ENCODE measurements around the gene EIF2AK3.

Gene EIF2AK3

DNA sequence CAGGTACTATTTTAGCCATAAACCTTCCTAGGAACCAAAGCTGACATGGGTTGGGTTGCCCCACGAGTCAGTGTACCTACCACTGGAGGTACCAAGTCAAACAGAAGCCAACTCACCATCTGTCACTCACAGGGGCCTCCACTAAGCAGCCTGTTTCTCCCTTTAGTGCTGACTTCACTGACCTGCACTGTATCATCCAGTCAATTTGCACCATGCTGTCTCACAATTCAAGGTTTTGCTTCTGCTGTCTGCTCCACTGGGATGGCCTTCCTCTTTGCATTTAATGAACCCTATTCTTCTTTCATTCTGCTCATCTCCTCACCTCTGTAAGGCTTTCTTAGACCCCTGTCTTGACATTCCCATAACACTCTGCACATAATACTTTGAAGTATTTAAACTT, 47.2 kb downstream of the EIF2AK3 start:
- Histone ChIP-seq H3K36me3 (ENCODE audit: control insufficient read depth in 2 of 2, insufficient read depth in 2 of 2, low read length in 2 of 2) (peaks cover 46 to 60% of the 10 kb centered on the region in 2 donors), H3K4me3 (ENCODE audit: low read length in 2 of 2) (no peak overlapping the region), H3K27me3 (ENCODE audit: control insufficient read depth in 2 of 2, insufficient read depth in 2 of 2, low read length in 2 of 2) (no peaks in the 10 kb centered on the region), H3K9me3 (ENCODE audit: control insufficient read depth in 2 of 2, low read length in 2 of 2) (no peaks in the 10 kb centered on the region), H3K4me1 (ENCODE audit: control insufficient read depth in 2 of 2, insufficient read depth in 2 of 2, low read length in 2 of 2) (no peaks in the 10 kb centered on the region), H3K27ac (ENCODE audit: low read depth in 2 of 2, low read length in 2 of 2) (no peak overlapping the region), H3K9ac (ENCODE audit: low read depth in 1 of 2, low read length in 2 of 2) (no peak overlapping the region)

DNA sequence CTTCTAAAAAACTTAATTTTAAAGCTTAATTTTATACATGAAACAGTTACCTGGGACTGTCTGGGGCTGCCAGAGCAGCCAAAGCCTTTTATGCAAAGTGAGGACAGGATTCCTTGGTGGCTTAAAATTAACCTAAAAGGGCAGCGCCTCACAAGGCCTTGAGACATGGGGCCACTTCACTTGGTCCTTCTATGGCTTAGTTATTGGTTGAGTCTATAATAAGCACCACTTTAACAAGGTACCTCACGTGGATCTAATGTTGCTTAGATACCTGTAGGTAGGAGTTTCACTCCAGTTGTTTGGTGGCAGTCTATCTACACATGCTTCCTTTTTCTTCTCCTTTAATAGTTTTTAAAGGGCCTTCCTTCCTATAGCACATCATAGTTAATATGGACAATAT, 51.6 kb downstream of the EIF2AK3 start:
- H3K4me3 ChIP-seq (ENCODE audit: low read length in 2 of 2): no peak overlapping the region
- H3K27ac ChIP-seq (ENCODE audit: low read depth in 2 of 2, low read length in 2 of 2): no peak overlapping the region
- H3K4me1 ChIP-seq (ENCODE audit: control insufficient read depth in 2 of 2, insufficient read depth in 2 of 2, low read length in 2 of 2): no peaks in the 10 kb centered on the region
- H3K27me3 ChIP-seq (ENCODE audit: control insufficient read depth in 2 of 2, insufficient read depth in 2 of 2, low read length in 2 of 2): no peaks in the 10 kb centered on the region
- H3K36me3 ChIP-seq (ENCODE audit: control insufficient read depth in 2 of 2, insufficient read depth in 2 of 2, low read length in 2 of 2): peaks cover 38 to 48% of the 10 kb centered on the region in 2 donors
- no peak overlapping the region for H3K9ac ChIP-seq (ENCODE audit: low read depth in 1 of 2, low read length in 2 of 2)
- H3K9me3 ChIP-seq (ENCODE audit: control insufficient read depth in 2 of 2, low read length in 2 of 2): no peaks in the 10 kb centered on the region

DNA sequence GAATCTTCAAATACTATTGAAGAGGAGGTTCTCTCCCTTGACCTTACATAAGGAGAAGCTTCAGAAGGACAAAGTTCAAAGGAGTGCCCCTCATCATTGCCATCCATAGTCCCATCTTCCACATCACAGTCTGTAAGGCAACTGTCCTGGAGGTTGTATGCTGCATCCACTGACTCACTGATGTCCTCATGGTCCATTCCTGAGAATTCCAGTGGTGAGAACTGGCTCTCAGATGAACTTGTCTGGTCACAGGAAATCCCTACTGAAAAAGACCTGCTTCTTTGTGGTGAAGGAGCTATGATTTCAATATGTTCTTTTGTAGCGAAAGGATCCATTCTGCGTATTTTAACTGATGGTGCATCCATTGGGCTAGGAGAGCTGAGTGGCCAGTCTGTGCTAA, 52.2 kb downstream of the EIF2AK3 start:
- Histone ChIP-seq H3K9me3 (ENCODE audit: control insufficient read depth in 2 of 2, low read length in 2 of 2) (no peaks in the 10 kb centered on the region), H3K36me3 (ENCODE audit: control insufficient read depth in 2 of 2, insufficient read depth in 2 of 2, low read length in 2 of 2) (peaks cover 41 to 51% of the 10 kb centered on the region in 2 donors)

DNA sequence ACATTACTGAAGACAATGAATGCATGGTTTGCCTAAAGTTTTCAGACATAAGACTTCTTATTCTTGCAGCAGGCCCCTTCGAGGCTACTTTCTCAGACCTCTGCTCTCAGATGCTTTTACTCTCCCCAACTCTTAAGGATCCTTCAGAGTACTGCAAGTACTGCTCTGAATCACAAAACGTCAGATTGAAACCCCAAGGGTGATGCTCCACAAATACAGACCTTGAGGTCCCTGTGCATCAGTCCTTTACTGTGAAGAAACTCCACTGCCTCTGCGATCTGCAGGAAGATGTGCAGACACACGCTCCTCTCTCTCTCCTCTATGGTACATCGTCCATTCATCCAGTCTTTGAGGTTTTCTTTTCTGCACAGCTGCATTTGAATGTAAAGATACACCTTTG, 52.8 kb downstream of the EIF2AK3 start:
- H3K9me3 ChIP-seq (ENCODE audit: control insufficient read depth in 2 of 2, low read length in 2 of 2): no peaks in the 10 kb centered on the region
- H3K4me3 ChIP-seq (ENCODE audit: low read length in 2 of 2): no peak overlapping the region
- no peaks in the 10 kb centered on the region for H3K4me1 ChIP-seq (ENCODE audit: control insufficient read depth in 2 of 2, insufficient read depth in 2 of 2, low read length in 2 of 2)
- H3K36me3 ChIP-seq (ENCODE audit: control insufficient read depth in 2 of 2, insufficient read depth in 2 of 2, low read length in 2 of 2): peaks cover 44 to 52% of the 10 kb centered on the region in 2 donors
- no peak overlapping the region for H3K9ac ChIP-seq (ENCODE audit: low read depth in 1 of 2, low read length in 2 of 2)
- no peaks in the 10 kb centered on the region for H3K27me3 ChIP-seq (ENCODE audit: control insufficient read depth in 2 of 2, insufficient read depth in 2 of 2, low read length in 2 of 2)
- no peak overlapping the region for H3K27ac ChIP-seq (ENCODE audit: low read depth in 2 of 2, low read length in 2 of 2)

More for the DNA sequence above, 52.2 kb downstream of the EIF2AK3 start:
- H3K4me1 ChIP-seq (ENCODE audit: control insufficient read depth in 2 of 2, insufficient read depth in 2 of 2, low read length in 2 of 2): no peaks in the 10 kb centered on the region
- no peak overlapping the region for H3K9ac ChIP-seq (ENCODE audit: low read depth in 1 of 2, low read length in 2 of 2)
- H3K27ac ChIP-seq (ENCODE audit: low read depth in 2 of 2, low read length in 2 of 2): no peak overlapping the region
- H3K4me3 ChIP-seq (ENCODE audit: low read length in 2 of 2): no peak overlapping the region
- no peaks in the 10 kb centered on the region for H3K27me3 ChIP-seq (ENCODE audit: control insufficient read depth in 2 of 2, insufficient read depth in 2 of 2, low read length in 2 of 2)

DNA sequence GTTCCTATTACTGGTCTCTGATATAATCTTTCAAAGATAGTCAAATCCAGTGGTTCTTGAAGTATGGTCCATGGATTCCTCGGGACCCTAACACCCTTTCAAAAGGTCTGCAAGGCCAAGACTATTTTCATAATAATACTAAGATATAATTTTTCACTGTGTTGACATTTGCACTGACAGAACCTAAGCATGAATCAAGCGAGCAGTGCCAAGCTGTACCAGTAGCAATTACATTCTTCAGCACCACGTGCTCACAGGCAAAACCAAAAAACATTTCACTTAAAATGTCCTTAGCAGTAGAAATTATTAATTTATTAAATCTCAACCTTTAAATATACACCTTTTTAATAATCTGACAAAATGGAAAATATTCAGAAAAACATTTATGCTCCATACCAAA, 59.1 kb downstream of the EIF2AK3 start:
- H3K36me3 ChIP-seq (ENCODE audit: control insufficient read depth in 2 of 2, insufficient read depth in 2 of 2, low read length in 2 of 2): peaks cover 13 to 29% of the 10 kb centered on the region in 2 donors
- no peak overlapping the region for H3K27ac ChIP-seq (ENCODE audit: low read depth in 2 of 2, low read length in 2 of 2)
- no peaks in the 10 kb centered on the region for H3K4me1 ChIP-seq (ENCODE audit: control insufficient read depth in 2 of 2, insufficient read depth in 2 of 2, low read length in 2 of 2)
- no peak overlapping the region for H3K4me3 ChIP-seq (ENCODE audit: low read length in 2 of 2)
- H3K27me3 ChIP-seq (ENCODE audit: control insufficient read depth in 2 of 2, insufficient read depth in 2 of 2, low read length in 2 of 2): no peaks in the 10 kb centered on the region
- H3K9me3 ChIP-seq (ENCODE audit: control insufficient read depth in 2 of 2, low read length in 2 of 2): no peaks in the 10 kb centered on the region
- no peak overlapping the region for H3K9ac ChIP-seq (ENCODE audit: low read depth in 1 of 2, low read length in 2 of 2)

DNA sequence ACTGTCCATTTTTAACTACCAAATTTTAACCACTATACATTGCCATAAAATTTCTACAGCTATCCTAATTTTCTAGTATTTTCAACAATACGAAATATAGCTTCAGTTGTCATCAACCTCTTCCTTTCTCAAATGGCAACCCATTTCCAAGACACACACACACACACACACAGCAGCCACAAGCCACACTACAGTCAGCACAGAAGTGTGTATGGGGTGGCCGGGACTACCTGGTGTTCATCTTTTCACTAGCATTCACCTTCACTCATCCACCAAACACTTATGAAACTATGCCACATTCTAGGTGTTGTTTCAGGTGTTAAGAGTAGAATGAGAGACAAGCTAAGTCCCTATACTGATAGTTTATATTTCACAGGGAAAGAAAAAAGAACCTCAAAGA, 62.9 kb downstream of the EIF2AK3 start:
- H3K9ac ChIP-seq (ENCODE audit: low read depth in 1 of 2, low read length in 2 of 2): no peak overlapping the region
- no peaks in the 10 kb centered on the region for H3K9me3 ChIP-seq (ENCODE audit: control insufficient read depth in 2 of 2, low read length in 2 of 2)
- H3K27me3 ChIP-seq (ENCODE audit: control insufficient read depth in 2 of 2, insufficient read depth in 2 of 2, low read length in 2 of 2): no peaks in the 10 kb centered on the region
- H3K4me3 ChIP-seq (ENCODE audit: low read length in 2 of 2): no peak overlapping the region
- H3K27ac ChIP-seq (ENCODE audit: low read depth in 2 of 2, low read length in 2 of 2): no peak overlapping the region
- H3K4me1 ChIP-seq (ENCODE audit: control insufficient read depth in 2 of 2, insufficient read depth in 2 of 2, low read length in 2 of 2): no peaks in the 10 kb centered on the region
- peaks cover 7 to 30% of the 10 kb centered on the region in 2 donors for H3K36me3 ChIP-seq (ENCODE audit: control insufficient read depth in 2 of 2, insufficient read depth in 2 of 2, low read length in 2 of 2)

DNA sequence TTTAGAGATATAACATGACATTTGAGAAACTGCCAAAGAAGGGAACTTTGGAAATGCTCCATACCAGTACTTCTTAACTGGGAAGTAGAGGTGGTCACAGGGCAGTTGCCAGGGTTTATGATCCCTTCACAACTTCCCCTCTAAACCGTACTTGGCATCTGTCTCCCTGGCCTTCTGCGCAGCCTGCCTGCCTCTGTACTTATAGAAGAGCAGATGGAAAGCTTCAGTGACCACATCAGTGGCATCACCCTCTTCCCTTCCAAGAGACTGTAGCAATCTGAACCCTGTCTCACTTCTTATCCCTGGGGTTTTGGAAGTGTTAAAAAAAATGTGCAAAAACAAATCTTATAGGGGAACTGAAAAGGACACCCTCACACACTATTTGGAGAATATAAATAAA, 64.1 kb downstream of the EIF2AK3 start:
- peaks cover 8 to 31% of the 10 kb centered on the region in 2 donors for H3K36me3 ChIP-seq (ENCODE audit: control insufficient read depth in 2 of 2, insufficient read depth in 2 of 2, low read length in 2 of 2)
- no peaks in the 10 kb centered on the region for H3K27me3 ChIP-seq (ENCODE audit: control insufficient read depth in 2 of 2, insufficient read depth in 2 of 2, low read length in 2 of 2)
- no peak overlapping the region for H3K4me3 ChIP-seq (ENCODE audit: low read length in 2 of 2)
- no peaks in the 10 kb centered on the region for H3K9me3 ChIP-seq (ENCODE audit: control insufficient read depth in 2 of 2, low read length in 2 of 2)
- H3K9ac ChIP-seq (ENCODE audit: low read depth in 1 of 2, low read length in 2 of 2): no peak overlapping the region
- no peak overlapping the region for H3K27ac ChIP-seq (ENCODE audit: low read depth in 2 of 2, low read length in 2 of 2)
- no peaks in the 10 kb centered on the region for H3K4me1 ChIP-seq (ENCODE audit: control insufficient read depth in 2 of 2, insufficient read depth in 2 of 2, low read length in 2 of 2)

DNA sequence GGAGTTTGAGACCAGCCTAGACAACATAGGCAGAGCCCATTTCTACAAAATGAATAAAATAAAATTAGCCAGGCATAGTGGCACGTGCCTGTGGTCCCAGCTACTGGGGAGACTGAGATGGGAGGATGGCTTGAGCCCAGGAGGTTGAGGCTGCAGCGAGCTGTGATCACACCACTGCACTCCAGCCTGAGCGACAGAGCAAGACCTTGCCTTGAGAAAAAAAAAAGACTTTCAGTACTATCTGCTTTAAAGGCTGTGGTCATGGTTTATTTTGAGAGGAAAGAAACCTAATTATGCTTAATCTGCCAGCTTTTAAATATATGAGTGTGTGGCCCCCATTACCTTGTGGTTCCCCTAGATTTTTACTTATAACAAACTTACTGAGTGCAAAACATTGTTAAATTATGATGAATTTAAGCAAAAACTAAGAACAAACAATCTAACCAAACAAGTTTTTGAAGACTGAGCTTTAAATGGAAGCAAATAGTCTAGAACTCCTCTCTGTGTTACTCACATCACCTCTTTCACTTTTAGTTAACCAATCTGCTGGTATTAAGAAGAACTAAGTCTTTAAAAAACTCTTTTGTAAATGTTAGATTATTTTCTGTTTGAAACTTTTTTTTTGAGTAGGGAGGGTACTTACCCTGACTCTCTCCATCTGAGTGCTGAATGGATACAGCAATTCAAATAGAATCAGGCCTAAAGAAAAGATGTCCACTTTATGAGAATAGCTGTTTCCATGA, 65.4 kb downstream of the EIF2AK3 start:
- Histone ChIP-seq H3K9ac (ENCODE audit: low read depth in 1 of 2, low read length in 2 of 2) (no peak overlapping the region), H3K4me1 (ENCODE audit: control insufficient read depth in 2 of 2, insufficient read depth in 2 of 2, low read length in 2 of 2) (no peaks in the 10 kb centered on the region), H3K27ac (ENCODE audit: low read depth in 2 of 2, low read length in 2 of 2) (no peak overlapping the region), H3K36me3 (ENCODE audit: control insufficient read depth in 2 of 2, insufficient read depth in 2 of 2, low read length in 2 of 2) (peaks cover 12 to 34% of the 10 kb centered on the region in 2 donors), H3K27me3 (ENCODE audit: control insufficient read depth in 2 of 2, insufficient read depth in 2 of 2, low read length in 2 of 2) (no peaks in the 10 kb centered on the region), H3K9me3 (ENCODE audit: control insufficient read depth in 2 of 2, low read length in 2 of 2) (no peaks in the 10 kb centered on the region), H3K4me3 (ENCODE audit: low read length in 2 of 2) (no peak overlapping the region)

DNA sequence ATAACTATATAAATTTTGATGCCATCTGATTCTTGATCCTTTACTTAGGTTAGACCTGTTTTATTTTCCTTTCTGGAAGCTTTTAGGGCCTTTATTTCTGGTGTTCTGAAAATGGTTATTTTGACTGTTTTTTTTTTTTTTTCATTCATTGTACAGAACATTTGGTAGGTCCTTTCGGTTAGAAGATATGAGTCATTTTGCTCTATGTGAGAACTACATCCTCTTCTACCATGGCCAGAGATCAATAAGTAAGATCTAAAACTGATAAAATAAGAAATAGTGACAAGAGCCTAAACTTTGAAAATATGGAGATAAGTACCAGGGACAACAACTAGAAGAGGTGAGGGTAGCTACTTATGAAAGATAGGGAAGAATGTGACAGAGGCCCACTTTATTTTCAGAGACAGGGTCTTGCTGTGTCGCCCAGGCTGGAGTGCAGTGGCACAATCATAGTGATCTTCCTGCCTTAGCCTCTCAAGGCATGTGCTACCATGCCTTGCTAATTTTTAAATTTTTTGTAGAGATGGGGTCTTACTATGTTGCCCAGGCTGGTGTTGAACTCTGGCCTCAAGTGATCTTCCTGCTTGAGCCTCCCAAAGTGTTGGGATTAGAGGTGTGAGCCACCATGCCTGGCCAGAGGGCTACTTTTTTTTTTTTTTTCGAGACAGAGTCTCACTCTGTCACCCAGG, 66.5 kb downstream of the EIF2AK3 start:
- Histone ChIP-seq H3K36me3 (ENCODE audit: control insufficient read depth in 2 of 2, insufficient read depth in 2 of 2, low read length in 2 of 2) (peaks cover 16 to 40% of the 10 kb centered on the region in 2 donors), H3K27ac (ENCODE audit: low read depth in 2 of 2, low read length in 2 of 2) (no peak overlapping the region), H3K9me3 (ENCODE audit: control insufficient read depth in 2 of 2, low read length in 2 of 2) (no peaks in the 10 kb centered on the region), H3K4me1 (ENCODE audit: control insufficient read depth in 2 of 2, insufficient read depth in 2 of 2, low read length in 2 of 2) (no peaks in the 10 kb centered on the region), H3K9ac (ENCODE audit: low read depth in 1 of 2, low read length in 2 of 2) (no peak overlapping the region), H3K27me3 (ENCODE audit: control insufficient read depth in 2 of 2, insufficient read depth in 2 of 2, low read length in 2 of 2) (no peaks in the 10 kb centered on the region), H3K4me3 (ENCODE audit: low read length in 2 of 2) (no peak overlapping the region)

DNA sequence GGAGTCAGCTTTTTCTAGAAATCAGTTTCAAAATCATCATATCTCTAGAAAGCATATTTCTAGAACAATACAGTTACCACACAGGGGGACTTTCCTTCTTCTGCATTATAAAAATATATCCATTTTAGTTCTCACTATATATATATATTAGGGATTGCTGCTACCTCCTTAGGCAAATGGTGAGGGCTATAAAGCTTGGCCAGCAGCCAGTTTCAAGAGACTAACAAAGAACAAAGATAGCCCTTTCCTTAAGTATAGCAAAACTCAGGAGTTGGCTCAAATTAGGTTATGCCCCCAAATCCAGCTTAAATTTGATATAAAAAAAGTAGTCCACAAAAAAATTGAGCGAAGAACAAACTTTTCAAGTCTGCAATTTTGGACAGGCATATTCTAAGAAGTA, 70.0 kb downstream of the EIF2AK3 start:
- H3K27me3 ChIP-seq (ENCODE audit: control insufficient read depth in 2 of 2, insufficient read depth in 2 of 2, low read length in 2 of 2): no peaks in the 10 kb centered on the region
- H3K9ac ChIP-seq (ENCODE audit: low read depth in 1 of 2, low read length in 2 of 2): no peak overlapping the region
- no peak overlapping the region for H3K4me3 ChIP-seq (ENCODE audit: low read length in 2 of 2)
- no peaks in the 10 kb centered on the region for H3K9me3 ChIP-seq (ENCODE audit: control insufficient read depth in 2 of 2, low read length in 2 of 2)
- no peak overlapping the region for H3K27ac ChIP-seq (ENCODE audit: low read depth in 2 of 2, low read length in 2 of 2)
- H3K36me3 ChIP-seq (ENCODE audit: control insufficient read depth in 2 of 2, insufficient read depth in 2 of 2, low read length in 2 of 2): peaks cover 16 to 37% of the 10 kb centered on the region in 2 donors
- H3K4me1 ChIP-seq (ENCODE audit: control insufficient read depth in 2 of 2, insufficient read depth in 2 of 2, low read length in 2 of 2): no peaks in the 10 kb centered on the region
